Middle frontal gyrus (tissue), 1 donor: ENCODE measurements around the gene TMTC2.

Experiments used
- DNase-seq: peaks from one replicate; pipeline ENCODE4 v3.0.0-alpha.2; 2015; ENCODE audit warnings: low spot score; ENCODE audit errors: extremely low spot score

TMTC2 gene

DNA sequence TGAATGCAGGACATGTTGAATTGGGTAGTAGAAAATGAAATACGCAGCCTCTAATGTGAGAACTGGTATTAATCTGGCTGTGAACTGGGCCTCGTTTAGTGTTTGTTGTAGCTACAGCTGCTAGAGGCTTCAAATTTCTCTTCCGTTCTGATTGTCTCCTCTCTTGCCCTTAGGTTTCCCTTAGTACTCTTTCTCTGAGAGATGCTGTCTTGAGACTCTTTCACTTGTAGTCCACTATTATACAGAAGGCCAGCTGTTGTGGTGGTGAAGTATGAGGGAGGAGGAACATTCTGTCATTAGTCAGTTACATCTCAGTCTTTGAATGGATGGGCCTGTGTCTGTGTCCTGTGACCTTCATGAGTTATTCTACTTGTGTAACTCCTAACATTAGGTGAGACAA, 322.0 kb downstream of the TMTC2 start:
- DNase-seq: no peak

GRCh38 chr12:83010169-83010804, 323.6 kb downstream of the TMTC2 start:
- DNase-seq: no peak

DNA sequence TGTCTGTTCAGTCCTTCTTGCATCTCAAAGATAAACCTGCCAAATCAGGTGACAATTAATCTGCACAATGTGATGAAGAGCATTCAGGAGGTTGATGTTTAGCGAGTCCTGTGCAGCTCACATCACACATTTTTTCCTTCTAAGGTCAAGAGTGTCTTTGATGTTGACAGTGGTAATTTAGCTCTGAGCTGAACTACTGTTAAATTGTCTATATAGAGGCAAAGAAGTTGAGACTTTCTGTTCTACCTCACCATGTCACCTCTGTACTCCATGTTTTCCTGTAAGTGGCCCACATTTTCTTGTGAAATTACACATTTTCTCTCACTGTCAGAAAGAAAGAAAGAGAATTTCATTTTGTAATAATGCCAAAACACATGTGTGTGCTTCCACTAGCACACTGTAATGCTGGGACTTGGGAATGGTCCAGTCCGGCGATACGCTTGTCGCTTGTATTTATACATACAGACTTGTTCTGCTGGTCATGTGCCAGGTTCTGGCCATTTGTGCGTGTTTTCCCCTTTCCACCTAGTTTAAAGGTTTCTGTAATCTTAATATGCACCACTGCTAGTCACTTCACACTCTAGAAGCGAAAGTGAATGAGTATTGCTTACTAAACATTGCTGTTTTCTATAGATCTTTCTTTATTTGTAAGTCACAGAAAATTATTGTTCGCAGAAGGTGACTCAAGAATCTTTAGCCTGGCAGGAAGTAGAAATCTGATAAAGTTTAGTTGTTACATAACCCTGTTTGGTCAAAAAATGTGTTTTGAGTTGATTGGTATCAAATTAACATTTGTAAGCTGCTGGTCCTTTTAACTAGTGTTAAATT, 328.9 kb downstream of the TMTC2 start:
- DNase-seq: no peak

DNA sequence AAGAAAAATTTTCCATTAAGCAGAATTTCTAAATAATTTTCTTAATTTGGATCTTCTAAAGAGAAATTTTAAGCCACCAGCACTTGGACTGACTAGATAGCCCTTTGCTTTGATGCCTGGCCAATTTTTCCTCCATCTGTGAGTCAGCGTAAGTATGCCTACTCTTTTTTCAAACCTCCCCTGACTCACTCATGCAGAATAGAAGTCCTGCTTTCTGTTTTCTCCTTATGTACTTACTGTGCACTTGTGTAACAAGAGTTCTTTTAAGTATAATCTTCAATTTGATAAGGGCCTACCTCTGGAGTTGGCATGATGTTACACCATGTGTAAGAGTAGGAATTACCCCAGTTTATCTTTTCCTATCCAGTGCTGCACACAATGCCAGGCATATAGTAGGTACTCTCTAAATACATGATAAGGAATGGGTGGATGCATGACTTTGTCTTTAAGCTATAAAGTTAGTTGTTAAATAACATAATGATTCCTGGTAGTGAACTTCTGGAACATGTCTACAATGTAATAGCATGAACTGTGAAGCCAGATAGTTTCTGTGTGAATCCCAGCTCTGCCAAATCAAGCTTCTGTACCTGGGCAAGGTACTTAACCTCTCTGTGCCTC, 329.6 kb downstream of the TMTC2 start:
- DNase-seq: no peak

- DNase-seq: no peak
Observed at GRCh38 chr12:83016991-83017390, 330.3 kb downstream of the TMTC2 start.

- DNase-seq: no peak
Observed at GRCh38 chr12:83018088-83018487, 331.4 kb downstream of the TMTC2 start.

DNA sequence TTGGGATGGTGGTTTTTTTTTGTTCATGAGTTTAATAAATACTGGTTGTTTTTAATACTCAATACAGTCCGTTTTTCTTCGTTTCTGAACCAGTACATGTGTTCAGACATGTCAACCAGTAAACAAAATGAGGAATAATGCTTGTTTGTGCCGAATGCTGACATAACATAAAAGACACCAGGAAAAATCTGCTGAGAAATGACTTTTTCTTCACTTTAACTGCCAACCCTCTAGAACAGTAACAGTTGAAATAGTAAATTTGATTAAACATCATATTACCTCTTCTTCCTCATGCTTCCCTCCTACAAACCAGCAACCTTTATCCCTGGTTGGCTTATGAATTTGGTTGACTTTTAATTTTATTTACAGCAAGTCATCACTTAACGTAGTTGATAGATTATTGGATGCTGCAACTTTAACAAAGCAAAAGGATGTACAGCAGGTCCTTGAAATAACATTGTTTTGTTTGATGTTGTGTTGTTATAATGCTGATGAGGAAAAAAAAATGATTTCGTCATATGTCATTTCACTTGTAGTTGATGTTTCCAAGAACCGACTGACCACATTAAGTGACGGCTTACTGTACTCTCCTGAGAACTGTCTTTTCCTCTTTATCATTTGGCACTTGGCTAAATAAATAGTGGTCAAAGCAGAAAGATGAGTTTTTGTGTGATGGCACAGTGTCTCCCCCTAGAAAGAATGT, 340.5 kb downstream of the TMTC2 start:
- no peak for DNase-seq

GRCh38 chr12:83031196-83031595, 344.5 kb downstream of the TMTC2 start:
- DNase-seq: no peak

DNA sequence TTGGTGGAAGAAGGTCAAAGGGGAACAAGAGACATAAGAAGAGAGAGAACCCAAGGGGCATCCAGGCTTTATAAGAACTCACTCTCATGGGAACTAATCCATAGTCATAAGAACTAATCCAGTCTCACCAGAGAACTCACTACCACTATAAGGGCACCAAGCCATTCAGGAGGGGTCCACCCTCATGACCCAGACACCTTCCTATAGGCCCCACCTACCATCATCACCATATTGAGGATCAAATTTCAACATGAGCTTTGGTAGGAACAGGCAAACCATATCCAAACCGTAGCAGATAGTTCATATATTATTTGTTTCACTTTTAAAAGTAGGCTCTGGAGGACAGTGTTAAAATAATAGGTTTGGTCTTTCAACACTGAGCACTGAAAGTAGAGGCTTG, 350.1 kb downstream of the TMTC2 start:
- DNase-seq: no peak

- DNase-seq: no peak
Observed at GRCh38 chr12:83039413-83039812, 352.7 kb downstream of the TMTC2 start.

DNA sequence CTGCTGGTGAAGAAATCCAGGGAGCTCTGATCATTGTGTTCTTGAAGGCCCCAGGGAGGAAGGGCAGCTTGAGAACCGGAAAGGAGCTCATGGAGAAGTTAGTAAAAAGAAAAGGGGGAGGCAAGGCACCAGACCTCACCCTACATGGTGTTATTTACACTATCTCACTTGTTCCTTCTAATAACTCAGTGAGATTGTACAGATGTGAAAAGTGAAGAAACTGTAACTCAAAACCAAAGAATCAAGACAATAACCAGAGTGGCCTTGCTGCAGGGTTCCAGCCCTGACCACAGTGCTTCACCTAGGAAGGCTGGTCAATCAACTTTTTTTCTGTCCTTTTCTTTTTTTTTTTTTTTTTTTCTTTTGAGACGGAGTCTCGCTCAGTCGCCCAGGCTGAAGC, 353.6 kb downstream of the TMTC2 start:
- no peak for DNase-seq

- no peak for DNase-seq
Observed at GRCh38 chr12:83040991-83041390, 354.3 kb downstream of the TMTC2 start.

DNA sequence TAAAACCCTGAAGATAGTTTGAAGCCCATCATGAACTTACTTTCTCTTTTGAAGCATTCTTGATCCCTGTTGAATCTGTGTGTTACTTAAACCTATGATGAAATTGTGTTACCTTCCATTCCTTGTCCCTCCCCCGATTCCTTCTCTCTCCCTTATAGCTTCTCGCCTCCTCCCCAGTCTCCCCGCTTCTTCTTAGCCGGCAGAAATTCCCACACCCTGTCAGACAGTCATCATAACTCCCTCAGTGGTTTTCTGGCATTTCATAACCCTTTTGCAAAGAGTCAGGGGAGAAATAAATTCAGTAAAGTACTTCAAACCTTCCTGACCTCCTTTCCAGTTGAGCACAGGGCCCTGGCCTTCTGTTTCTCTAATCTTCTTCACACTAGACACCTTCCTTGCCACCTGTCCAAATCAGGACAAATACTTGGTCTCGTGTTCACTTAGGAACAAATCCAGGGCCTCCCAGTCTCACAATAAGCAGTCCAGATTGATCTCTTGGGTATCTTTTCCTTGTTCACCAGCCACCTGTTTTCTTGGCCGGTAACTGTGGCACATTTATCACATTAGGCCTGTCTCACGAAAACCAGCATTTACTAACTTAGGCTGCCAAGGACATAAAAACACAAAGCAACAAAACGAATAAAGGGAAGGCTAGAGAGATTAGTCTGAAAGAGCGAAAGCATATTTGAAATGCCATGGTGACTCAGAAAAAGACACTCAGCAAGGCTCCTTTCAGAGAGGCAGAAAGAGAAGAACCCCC, 355.9 kb downstream of the TMTC2 start:
- DNase-seq: no peak

- no peak for DNase-seq
Observed at GRCh38 chr12:83044736-83045135, 358.0 kb downstream of the TMTC2 start.

- no peak for DNase-seq
Observed at GRCh38 chr12:83046019-83046418, 359.3 kb downstream of the TMTC2 start.

DNA sequence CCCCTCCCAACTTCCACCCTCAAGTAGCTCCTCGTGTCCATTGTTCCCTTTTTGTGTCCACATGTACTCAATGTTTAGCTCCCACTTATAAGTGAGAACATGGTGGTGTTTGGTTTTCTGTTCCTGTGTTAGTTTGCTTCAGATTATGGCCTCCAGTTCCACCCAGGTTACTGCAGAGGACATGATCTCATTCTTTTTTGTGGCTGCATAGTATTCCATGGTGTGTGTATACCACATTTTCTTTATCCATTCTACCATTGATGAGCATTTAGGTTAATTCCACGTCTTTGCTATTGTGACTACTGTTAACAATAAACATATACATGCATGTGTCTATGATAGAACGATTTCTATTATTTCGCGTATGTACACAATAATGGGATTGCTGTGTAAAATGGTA, 362.6 kb downstream of the TMTC2 start:
- no peak for DNase-seq

DNA sequence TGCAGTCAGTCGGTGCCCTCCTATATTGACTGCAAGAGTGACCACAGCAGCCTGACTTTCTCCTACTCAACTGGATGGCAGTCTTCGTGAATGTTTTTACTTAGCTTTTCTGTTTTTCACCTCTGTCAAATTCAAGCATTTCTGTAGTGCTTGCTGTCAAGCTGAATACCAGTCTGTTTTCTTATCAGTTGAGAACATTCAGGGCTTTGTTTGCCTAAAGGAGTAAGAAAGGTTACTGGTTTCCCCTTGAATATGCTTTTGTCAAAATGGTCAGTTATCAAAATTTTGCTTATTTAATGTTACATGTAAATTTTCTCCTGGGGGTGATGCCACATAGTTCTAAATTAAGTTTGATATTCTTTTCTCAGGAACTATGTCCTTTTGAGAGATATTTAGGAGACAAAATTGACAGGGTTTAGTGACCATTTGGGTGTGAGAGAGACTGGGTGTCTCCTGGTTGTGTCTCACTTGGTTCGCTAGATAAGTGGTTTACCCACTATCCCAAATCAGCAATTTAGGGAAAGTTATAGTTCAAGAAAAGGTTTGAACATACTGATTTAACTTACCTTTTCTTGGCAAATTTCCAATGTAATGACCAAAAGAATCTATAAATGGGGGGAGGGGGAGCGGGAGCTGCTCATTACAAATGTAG, 366.3 kb downstream of the TMTC2 start:
- DNase-seq: no peak

GRCh38 chr12:83057436-83057835, 370.7 kb downstream of the TMTC2 start:
- DNase-seq: no peak

GRCh38 chr12:83059107-83059506, 372.4 kb downstream of the TMTC2 start:
- DNase-seq: no peak

- no peak for DNase-seq
Observed at GRCh38 chr12:83065562-83065961, 378.9 kb downstream of the TMTC2 start.

DNA sequence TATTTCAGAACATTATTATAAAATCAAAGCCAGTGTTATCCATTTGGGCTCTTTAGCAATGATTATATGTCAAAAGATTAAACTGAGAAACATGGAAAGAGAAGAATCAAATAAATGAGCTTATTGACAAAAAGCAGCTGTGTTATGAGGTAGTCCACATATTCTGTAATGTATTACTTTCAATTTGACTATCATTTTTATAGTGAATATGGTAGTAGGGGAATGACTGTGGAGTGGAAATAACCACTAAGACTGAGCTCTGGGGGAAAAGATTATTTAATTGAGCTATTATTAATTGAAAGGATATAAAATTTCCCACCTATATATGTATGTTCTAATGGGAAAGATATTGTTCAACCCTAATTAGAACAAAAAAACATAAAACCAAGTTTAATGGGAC, 381.3 kb downstream of the TMTC2 start:
- no peak for DNase-seq
